Body of pancreas (tissue), 4 donors: ENCODE measurements around the gene PRR16.

ENCODE experiments used
- POLR2A ChIP-seq, 3 donors: fragments of 450-650 bp; IDR thresholded peaks; one replicate each; pipeline ENCODE4 v1.6.1; 2016; ENCODE audit warnings: antibody characterized with exemption in 3 of 3, mild to moderate bottlenecking in 2 of 3
- TF ChIP-seq, protein P1 (sequence below), 7 experiments: fragments of 450-650 bp in 4 of 7; fragments of 200-600 bp in 3 of 7; sonication (generic) in 3 of 7; IDR thresholded peaks; one replicate each; pipeline ENCODE4 v1.5.1; 2016 to 2019; ENCODE audit warnings: antibody characterized with exemption in 7 of 7

GRCh38 chr5:120510994-120511686 lies 47.0 kb downstream of the PRR16 start:
- TF ChIP-seq, protein P1, sequence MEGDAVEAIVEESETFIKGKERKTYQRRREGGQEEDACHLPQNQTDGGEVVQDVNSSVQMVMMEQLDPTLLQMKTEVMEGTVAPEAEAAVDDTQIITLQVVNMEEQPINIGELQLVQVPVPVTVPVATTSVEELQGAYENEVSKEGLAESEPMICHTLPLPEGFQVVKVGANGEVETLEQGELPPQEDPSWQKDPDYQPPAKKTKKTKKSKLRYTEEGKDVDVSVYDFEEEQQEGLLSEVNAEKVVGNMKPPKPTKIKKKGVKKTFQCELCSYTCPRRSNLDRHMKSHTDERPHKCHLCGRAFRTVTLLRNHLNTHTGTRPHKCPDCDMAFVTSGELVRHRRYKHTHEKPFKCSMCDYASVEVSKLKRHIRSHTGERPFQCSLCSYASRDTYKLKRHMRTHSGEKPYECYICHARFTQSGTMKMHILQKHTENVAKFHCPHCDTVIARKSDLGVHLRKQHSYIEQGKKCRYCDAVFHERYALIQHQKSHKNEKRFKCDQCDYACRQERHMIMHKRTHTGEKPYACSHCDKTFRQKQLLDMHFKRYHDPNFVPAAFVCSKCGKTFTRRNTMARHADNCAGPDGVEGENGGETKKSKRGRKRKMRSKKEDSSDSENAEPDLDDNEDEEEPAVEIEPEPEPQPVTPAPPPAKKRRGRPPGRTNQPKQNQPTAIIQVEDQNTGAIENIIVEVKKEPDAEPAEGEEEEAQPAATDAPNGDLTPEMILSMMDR (IDR thresholded peaks at IDR 0.05) = no peak
- no peak for TF ChIP-seq POLR2A (IDR thresholded peaks at IDR 0.05)
